ENCODE data around the gene MYCN.

Gene MYCN

DNA sequence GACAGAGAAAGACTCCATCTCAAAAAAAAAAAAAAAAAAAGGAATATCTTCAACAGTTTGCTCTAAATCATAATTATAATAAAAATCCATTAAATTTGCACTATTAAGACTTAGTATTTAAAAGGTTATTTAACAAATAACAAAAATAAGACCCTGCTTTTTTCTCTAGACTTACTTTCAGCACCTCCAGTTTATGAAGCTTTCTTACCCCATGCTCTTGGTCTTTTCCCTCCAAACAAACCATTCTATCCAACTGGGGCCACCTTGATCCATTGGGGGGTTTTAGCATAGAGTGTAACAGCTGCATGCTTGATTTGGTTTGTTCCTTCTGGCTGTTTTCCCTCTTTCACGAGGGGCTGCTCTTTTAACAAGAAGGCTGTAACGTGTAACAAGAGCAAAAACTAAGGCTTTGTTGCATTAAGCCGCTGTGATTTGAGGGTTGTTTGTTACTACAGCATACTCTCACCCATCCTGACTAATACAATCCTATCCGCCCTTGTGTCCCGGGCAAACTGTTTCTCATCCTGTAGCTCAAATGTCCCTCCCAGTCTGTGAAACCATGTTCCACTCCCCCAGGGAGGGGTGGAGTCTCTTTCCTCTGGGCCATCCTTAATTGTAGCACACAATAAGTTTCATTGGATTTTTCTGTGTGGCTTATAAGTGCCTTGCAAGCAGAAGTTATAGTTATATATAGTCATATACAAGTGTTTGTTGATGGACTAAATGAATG, 9.6 kb upstream of the MYCN start:
- DNase-seq (ENCODE audit: low read depth in 2 of 2, low spot score in 1 of 2), result no peak

DNA sequence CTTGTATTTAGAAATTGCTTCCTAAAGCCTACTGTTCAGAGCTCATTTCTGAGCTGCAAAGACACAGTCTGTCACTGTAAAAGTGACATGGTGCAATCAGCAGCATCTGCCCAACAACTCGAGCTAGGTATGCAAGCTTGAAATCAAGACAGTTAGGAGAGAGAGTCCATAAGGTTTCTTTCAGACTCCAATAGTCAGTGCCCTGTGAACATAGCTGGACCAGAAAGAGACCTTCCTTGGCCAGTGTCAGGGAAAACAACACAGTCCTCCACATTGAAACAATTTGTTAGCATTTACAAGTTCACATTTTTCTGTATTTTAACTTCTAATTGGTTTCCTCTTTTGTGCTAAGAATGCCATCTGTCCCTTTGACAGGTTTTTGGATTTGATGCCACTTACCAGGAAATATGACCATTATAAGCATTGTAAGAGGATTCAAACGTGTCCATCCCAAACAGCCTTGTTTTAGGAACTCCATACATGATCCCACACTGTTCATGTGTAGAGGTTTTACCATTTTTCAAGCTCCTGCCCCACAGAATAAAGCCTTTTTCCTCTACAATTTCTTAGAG, 8.9 kb upstream of the MYCN start:
- no peak for DNase-seq (ENCODE audit: low read depth in 2 of 2, low spot score in 1 of 2)

DNA sequence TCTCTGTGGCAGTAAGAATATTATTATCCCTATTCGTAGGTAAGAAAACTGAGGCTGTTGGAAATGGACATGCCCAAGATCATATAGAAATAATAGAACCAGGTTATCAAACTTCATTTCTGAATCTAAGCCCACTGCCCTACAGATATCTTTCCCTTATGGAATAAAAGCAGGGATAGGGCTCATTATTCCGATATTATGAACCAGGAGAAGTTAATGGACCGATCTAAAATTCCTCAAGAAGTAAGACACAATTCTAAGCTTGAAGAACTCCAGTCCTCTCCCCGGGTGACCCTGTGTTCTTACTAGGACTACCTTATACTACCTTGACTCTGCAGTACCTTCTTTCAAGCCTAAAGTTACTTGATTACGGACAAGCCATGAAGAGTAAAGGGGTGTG, 8.4 kb upstream of the MYCN start:
- DNase-seq (ENCODE audit: low read depth in 2 of 2, low spot score in 1 of 2), result no peak

DNA sequence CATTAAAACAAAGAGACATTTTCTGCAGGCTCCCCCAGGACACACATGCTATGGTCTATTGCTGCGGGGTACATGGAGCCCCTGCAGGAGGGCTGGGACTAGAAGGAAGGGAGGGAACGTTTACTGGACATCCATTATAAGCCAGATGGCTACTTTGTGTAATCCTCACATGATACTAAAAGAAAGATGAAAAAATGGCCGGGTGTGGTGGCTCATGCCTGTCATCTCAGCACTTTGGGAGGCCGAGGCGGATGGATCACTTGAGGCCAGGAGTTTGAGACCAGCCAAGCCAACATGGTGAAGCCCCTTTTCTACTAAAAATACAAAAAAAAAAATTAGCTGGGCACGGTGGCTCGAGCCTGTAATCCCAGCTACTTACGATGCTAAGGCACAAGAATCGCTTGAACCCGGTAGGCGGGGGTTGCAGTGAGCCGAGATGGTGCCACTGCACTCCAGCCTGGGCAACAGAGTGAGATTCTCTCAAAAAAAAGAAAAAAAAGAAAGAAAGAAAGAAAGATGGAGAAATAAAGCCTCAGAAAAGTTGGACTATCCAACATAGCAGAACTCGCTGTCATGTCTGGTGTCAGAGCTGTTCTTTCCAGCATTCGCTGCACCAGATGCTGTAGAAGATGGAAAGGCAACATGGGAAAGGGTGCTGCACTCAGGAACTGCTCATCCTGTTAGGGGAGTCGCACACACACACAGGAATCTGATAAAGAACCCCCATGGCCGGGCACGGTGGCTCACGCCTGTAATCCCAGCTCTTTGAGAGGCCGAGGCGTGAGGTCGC, 7.8 kb upstream of the MYCN start:
- DNase-seq (ENCODE audit: low read depth in 2 of 2, low spot score in 1 of 2), result no peak

DNA sequence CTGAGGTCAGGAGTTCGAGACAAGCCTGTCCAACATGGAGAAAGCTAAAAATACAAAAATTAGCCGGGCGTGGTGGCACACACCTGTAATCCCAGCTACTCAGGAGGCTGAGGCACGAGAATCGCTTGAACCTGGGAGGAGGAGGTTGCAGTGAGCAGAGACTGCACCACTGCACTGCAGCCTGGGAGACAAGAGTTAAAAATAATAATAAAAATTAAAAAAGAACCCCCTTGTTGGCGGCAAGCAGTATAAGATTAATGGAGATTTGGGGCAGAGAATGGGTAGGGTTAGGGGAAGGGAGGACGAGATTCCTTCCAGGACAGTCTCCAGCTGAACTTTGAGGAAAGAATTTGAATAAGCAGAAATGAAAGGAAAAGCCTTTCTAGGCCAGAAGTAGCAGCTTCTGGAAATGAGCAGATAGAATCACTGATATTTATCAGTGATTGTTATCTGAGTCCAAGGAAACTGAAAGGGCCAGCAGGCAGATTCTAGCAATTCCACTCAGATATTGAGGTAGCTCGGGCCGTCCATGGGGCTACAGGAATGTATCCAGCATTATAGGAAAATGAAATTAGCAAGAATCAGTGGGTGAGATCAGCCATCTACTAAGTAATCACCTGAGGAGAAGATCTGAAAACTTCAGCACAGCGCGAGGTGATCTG, 7.0 kb upstream of the MYCN start:
- no peak for DNase-seq (ENCODE audit: low read depth in 2 of 2, low spot score in 1 of 2)

DNA sequence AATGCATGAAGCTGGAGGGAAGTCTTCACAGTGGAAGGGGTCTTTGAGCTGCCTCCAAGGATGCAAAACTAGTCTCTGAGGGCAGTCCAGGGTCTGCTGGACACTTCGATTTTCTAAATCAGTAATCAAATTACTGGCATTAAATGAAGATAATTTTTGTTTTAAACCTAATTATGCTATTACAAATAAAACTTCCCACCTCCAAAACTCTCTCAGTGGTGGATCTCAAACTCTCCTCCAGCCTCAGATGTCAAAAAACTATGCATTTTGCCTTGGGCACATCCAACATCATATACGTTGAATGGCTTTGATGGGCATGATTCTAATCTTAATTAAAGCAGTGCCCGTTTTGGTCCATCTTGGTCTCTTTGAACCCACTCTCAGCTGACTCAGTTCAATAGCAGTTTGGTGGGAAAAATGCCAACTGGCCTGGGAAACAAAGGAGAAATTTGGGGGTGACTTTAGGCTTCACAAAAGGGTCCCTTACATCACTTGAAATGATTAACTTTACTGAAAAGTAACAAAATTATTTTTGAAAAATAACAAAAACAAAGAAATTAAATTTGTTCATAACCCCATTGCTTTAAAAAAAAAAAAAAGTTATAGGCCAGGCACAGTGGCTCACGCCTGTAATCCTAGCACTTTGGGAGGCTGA, 5.9 kb upstream of the MYCN start:
- no peak for DNase-seq (ENCODE audit: low read depth in 2 of 2, low spot score in 1 of 2)

DNA sequence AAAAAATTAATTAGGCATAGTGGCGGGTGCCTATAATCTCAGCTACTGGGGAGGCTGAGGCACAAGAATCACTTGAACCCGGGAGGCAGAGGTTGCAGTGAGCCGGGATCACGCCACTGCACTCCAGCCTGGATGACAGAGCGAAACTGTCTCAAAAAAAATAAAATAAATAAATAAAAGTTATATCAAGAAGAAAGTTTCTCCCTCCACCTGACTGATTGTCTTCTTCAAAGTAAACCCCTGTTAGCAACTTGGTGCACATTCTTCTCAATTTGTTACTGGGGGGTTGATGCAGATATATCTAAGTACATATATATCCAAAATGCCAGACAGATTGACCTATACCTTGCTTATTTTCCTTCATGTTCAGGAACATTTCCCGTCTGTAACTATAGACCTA, 5.2 kb upstream of the MYCN start:
- DNase-seq (ENCODE audit: low read depth in 2 of 2, low spot score in 1 of 2), result no peak

DNA sequence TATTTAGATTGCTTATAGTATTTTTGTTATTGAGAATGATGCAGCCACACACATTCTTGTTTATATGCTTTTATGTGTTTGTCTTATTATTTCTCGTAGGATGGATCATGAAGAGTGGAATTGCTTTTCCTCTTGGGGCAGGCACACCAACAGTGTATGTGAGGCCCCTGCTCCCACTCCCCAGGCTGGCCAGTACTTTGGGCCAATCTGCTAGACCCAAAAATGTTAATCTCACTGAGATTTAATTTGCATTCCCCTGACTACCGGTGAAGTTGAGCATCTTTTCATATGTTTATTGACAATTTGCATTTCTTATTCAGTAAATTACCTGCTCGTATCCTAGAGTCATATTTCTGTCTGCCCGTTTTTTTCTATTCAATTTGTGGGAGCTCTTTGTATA, 4.7 kb upstream of the MYCN start:
- DNase-seq (ENCODE audit: low read depth in 2 of 2, low spot score in 1 of 2), result no peak

DNA sequence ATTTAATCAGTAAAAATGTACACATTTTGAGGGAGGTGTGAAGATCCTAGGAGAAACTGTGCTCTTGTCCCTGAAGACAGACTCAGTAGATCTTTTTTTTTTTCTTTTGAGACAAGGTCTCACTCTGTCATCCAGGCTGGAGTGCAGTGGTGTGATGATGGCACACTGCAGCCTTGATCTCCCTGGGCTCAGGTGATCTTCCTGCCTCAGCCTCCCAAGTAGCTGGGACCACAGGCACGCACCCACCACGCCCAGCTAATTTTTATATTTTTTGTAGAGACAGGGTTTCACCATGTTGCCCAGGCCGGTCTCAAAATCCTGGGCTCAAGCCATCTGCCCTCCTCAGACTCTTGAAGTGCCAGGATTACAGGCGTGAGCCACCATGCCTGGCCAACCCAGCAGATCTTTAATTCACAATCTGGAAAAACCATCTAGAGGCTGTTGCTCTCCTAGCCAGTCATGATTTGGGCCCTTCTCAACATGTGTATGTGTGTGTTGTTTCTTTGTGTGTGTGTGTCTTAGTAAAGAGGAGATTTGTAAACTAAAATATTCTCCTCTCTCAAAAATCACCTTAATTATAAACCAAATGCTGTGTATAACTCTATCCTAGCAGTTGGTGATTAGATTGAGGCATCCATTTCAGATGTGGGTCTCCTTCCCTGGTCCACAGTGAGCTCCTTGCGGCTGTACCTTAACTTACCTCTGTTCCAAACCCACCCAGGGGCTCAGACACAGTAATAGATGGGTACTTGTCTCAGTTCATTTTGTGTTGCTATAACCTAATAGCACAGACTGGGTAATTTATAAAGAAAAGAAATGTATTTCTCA, 3.9 kb upstream of the MYCN start:
- DNase-seq (ENCODE audit: low read depth in 2 of 2, low spot score in 1 of 2), result no peak

DNA sequence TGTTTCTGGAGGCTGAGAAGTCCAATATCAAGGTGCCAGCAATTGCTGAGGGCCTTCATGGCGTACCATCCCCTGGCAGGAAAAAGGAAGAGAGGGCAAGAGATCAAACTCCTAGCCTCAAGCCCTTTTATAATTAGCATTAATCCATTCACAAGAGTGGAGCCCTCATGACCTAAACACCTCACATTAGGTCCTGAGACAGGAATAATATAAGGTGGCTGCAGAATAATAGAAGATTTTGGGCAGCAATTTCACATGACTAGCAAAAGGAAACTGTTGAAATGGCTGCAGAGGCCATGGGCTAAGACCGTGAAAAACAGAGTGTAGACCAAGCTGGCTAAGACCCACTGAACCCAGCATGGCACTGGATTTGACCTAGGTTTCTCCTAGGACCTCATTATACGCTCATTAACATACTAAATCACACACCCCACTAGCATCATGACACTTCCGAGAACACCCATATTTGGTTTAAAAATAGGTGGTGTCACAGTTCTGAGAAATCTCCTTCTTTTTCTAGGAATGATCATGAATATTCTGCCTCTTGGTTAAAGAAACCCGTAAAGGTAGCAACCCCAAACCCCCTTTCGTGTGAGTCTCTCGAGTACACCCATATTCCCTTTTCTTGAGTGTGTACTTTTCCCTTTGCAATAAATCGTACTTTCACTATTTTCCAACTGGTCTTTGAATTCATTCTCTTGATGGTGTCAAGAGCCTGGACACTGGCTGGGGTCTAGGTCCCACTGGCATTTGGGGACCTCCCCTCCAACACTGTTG, 3.1 kb upstream of the MYCN start:
- DNase-seq (ENCODE audit: low read depth in 2 of 2, low spot score in 1 of 2), result no peak

DNA sequence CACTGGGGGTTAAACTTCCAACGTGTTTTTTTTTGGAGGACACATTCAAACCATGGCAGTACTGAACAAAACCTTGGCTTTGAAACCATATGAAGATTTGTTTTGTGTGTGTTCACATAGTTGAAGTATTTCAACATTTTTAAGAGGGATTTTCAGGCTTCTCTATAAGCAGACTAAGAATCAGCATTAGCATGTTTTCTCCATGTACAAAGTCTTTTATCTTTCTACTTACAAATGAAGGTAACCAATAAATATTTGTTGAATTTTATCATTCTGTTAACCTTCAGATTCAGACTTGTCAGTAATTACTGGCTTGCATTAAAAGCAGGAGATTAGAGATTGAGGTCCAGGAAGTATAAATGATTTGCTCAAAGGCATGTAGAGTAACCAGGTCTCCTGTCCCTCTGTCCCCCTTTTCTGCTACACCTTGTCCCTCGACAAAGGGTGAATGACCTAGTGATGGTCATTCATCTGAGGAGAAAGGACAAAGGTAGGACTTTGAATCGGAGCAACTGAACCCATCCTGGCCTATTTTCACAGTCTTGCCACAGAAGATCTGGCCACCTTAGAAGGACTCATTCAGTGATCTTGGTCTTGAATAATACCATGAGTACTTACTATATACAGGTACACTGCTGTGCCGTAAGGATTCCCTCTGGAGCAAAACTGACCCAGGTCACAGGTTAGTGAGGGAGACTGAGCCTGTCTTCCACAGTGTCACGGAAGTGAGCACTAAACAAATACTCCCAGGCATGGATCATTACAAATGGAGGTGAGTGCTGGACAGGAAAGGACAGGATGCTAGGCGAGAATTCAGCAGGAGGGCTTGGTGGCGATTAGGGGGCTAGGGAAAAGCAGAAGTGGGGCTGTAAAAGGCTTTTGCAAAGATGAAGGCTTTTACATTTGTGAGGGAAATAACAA, 2.2 kb upstream of the MYCN start:
- no peak for DNase-seq (ENCODE audit: low read depth in 2 of 2, low spot score in 1 of 2)

DNA sequence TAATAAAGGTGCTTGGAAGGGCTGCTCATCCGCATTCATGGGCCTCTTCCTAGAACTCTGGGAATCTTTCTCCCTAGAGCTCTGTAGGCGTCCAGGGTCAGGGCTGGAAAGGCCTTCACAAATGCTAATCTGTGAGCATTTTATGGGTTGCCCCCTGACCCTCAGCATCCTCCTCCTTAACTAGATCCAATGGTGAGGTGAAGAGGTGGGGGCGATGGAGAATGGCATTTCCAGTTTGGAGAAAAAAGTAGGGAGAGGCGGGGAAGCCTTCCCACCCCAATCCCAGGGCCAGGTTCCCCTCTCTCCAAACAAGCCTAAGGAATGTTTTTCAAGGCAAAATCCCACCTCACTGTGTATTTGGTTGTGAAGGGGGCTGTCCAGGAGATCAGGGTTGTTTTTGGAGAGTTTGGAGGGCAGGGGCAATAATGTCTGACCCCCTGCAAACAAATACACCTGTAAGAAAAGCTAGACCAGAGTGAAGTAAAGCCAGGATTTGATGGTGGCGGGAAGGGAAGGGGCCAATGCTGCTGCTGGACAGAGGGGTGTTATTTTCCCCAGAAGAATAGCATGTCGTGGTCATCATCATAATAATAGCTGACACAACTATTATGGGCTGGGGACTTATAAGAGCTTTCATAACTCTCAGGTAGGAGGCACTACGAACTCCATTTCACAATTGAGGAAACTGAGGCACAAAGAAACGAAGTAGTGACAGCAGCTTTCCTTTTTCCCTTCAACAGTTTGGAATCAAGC, 1.4 kb upstream of the MYCN start:
- no peak for DNase-seq (ENCODE audit: low read depth in 2 of 2, low spot score in 1 of 2)

DNA sequence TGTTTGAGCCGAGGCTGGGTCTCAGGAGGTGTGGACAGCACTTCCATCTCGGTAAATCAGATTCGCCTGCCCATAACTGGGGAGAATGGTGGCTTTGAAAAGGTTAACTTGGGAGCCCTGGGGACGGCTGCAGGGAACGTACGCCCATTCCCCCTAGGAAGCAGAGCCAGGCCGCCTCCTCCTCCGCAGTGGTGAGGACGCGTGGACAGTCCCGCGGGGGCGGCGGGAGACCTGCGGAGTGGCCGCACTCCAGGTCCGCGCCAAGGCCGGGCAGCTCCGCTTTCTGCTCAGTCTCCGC, 845 bp upstream of the MYCN start:
- DNase-seq (ENCODE audit: low read depth in 2 of 2, low spot score in 1 of 2), result no peak

DNA sequence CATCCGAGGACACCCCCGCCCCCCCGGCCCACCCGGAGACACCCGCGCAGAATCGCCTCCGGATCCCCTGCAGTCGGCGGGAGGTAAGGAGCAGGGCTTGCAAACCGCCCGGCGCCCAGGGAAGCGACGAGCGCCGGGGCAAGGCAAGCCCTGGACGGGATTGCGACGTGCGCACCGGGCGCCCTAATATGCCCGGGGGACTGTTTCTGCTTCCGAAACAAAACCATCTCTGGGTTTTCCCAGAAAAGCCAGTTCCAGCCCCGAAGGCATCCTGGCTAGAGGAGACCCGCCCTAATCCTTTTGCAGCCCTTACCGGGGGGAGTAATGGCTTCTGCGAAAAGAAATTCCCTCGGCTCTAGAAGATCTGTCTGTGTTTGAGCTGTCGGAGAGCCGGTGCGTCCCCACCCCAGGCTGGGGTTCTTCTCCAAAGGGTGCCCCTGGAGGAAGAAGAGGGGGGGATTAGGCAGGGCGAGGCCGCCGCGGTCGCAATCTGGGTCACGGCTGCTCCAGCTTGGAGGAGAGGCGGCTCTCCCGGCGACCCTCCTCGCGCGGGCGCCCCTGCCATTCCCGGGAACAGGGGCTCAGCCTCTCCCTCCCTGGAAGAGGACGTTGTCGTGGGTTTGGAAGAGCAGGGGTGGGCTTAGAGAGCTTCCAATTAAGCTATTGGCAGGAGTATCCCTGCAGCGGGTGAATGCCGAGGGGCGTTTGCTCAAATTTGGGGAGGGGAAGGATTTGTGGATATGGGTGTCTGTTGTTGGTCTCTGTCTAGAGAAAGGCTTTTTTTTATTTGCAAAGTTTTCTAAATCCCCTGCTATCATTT, 521 bp downstream of the MYCN start:
- no peak for DNase-seq (ENCODE audit: low read depth in 2 of 2, low spot score in 1 of 2)

DNA sequence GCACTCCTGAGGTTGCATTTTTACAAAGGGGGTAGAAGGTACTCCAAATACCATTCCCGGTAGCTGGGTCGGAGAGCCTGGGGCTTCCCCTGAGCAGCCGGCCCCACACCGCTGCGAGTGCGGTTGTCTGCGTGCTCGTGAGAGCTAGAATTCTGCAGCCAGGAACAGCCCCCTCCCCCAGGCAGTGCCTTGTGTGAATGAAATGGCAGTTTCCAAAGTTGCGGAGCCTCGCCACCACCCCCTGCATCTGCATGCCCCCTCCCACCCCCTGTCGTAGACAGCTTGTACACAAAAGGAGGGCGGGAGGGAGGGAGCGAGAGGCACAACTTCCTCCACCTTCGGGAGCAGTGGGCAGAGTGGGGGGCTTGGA, 1.1 kb downstream of the MYCN start:
- no peak for DNase-seq (ENCODE audit: low read depth in 2 of 2, low spot score in 1 of 2)

DNA sequence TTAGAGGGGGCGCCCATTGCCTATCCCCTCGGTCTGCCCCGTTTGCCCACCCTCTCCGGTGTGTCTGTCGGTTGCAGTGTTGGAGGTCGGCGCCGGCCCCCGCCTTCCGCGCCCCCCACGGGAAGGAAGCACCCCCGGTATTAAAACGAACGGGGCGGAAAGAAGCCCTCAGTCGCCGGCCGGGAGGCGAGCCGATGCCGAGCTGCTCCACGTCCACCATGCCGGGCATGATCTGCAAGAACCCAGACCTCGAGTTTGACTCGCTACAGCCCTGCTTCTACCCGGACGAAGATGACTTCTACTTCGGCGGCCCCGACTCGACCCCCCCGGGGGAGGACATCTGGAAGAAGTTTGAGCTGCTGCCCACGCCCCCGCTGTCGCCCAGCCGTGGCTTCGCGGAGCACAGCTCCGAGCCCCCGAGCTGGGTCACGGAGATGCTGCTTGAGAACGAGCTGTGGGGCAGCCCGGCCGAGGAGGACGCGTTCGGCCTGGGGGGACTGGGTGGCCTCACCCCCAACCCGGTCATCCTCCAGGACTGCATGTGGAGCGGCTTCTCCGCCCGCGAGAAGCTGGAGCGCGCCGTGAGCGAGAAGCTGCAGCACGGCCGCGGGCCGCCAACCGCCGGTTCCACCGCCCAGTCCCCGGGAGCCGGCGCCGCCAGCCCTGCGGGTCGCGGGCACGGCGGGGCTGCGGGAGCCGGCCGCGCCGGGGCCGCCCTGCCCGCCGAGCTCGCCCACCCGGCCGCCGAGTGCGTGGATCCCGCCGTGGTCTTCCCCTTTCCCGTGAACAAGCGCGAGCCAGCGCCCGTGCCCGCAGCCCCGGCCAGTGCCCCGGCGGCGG, 1.7 kb downstream of the MYCN start:
- DNase-seq (ENCODE audit: low read depth in 2 of 2, low spot score in 1 of 2), result no peak

Data from stimulated activated CD8-positive, alpha-beta memory T cell treated with anti-CD3 and anti-CD28 coated beads, Interleukin-4, amount 100 ng/mL, for 1 hour (primary cell).